Smooth muscle cell (in vitro differentiated cells): ENCODE measurements around the gene NNT. TPM values are rescaled to one million over a fixed set of nuclear protein-coding genes. Genes with fewer than 3 reads are reported as not detected.

Source experiments
- DNase-seq: peaks from one replicate; lab custom pipeline; 2025; ENCODE audit not compliant: unreplicated experiment; lab: John Stamatoyannopoulos, UW
- H2AFZ ChIP-seq: fragments of 200-600 bp; sonication (generic); 2 replicates; pipeline ENCODE4 v1.6.0; 2016; ENCODE audit warnings: antibody characterized with exemption, low read depth, mild to moderate bottlenecking
- H3F3A ChIP-seq: fragments of 200-600 bp; sonication (generic); 2 replicates; pipeline ENCODE4 v1.6.0; 2017; ENCODE audit warnings: antibody characterized with exemption, low read depth
- H3K27ac ChIP-seq: fragments of 200-600 bp; sonication (generic); 2 replicates; pipeline ENCODE4 v1.5.1; 2016; ENCODE audit warnings: low read depth, mild to moderate bottlenecking
- H3K27me3 ChIP-seq: fragments of 200-600 bp; sonication (generic); 2 replicates; pipeline ENCODE4 v1.6.1; 2016; ENCODE audit warnings: low read depth, mild to moderate bottlenecking
- H3K36me3 ChIP-seq: fragments of 200-600 bp; sonication (generic); 2 replicates; pipeline ENCODE4 v1.5.1; 2016; ENCODE audit warnings: low read depth
- H3K4me1 ChIP-seq: fragments of 200-600 bp; sonication (generic); 2 replicates; pipeline ENCODE4 v1.5.1; 2016; ENCODE audit warnings: low read depth
- H3K4me2 ChIP-seq: fragments of 200-600 bp; sonication (generic); 2 replicates; pipeline ENCODE4 v1.6.0; 2016; ENCODE audit warnings: mild to moderate bottlenecking
- H3K4me3 ChIP-seq: fragments of 200-600 bp; sonication (generic); 2 replicates; pipeline ENCODE4 v1.5.1; 2016; ENCODE audit warnings: mild to moderate bottlenecking
- H3K79me2 ChIP-seq: fragments of 200-600 bp; sonication (generic); 2 replicates; pipeline ENCODE4 v1.6.0; 2016; ENCODE audit warnings: low read depth, mild to moderate bottlenecking
- H3K9ac ChIP-seq: fragments of 200-600 bp; sonication (generic); 2 replicates; pipeline ENCODE4 v1.6.0; 2016; ENCODE audit warnings: low read depth
- H3K9me3 ChIP-seq: fragments of 200-600 bp; sonication (generic); replicated peaks from 2 replicates; pipeline ENCODE4 v1.5.1; 2016; ENCODE audit warnings: low read depth
- H4K20me1 ChIP-seq: fragments of 200-600 bp; sonication (generic); 2 replicates; pipeline ENCODE4 v1.6.0; 2016; ENCODE audit warnings: low read depth
- WGBS: methylation state at CpG from one replicate; pipeline ENCODE4 v1.1.7; 2016; ENCODE audit warnings: low lambda C conversion rate; 5-methylcytosine and 5-hydroxymethylcytosine counted together
- polyA plus RNA-seq: library from polyadenylated mRNA; unstranded; fragments of >200 nt; fragmentation: Nextera tagmentation; extraction: Ambion mirVana; gene quantifications from 2 replicates; pipeline ENCODE4 v1.2.1, GENCODE V29; 2016
- total RNA-seq: library from RNA; depleted of rRNA; stranded (reverse); fragments of >200 nt; gene quantifications from 2 replicates; pipeline ENCODE4 v1.2.3, GENCODE V29; 2014
- TF ChIP-seq, protein P1 (sequence below): fragments of 200-600 bp; sonication (generic); IDR thresholded peaks from 2 replicates; pipeline ENCODE4 v1.5.1; 2017; ENCODE audit warnings: borderline replicate concordance, mild to moderate bottlenecking, antibody characterized with exemption; ENCODE audit not compliant: insufficient read depth, poor library complexity, severe bottlenecking

The NNT gene
- total and polyA plus RNA-seq, 2 experiments from 2014 or later, result 26.8 to 49.8 TPM

DNA sequence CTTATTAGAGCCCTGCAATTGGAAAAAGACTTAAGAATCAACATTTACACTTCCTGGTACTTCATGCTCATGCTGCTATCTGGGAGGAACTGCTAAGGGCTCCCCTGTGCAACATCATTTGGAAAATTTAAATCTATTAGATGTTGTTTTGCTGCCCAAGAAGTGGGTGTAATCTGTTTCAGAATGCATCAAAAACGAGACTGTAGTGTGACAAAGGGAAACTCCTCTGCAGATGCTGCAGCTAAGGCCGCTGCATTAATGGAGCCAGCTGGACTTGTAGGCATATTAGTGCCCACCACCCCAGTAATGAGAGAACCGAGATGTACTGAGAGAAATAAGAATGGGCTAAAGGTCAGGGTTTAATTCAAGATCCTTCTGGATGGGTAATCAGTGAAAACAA is 35.0 kb upstream of the NNT start:
- H3K27ac ChIP-seq, result no peak overlapping the region
- WGBS, result 93% methylated on average over 3 of the region's 3 CpGs

GRCh38 chr5:43569236-43569746 is 33.7 kb upstream of the NNT start:
- Histone ChIP-seq H3K9ac (no peak overlapping the region), H3K9me3 (no peaks in the 10 kb centered on the region), H3K27me3 (no peaks in the 10 kb centered on the region), H3K36me3 (no peaks in the 10 kb centered on the region), H2AFZ (no peak overlapping the region), H3F3A (no peaks in the 10 kb centered on the region), H3K79me2 (no peaks in the 10 kb centered on the region), H3K4me1 (no peaks in the 10 kb centered on the region), H3K4me2 (no peak overlapping the region), H4K20me1 (no peaks in the 10 kb centered on the region), H3K4me3 (no peak overlapping the region), H3K27ac (no peak overlapping the region)
- 95% methylated on average over 4 of the region's 4 CpGs for WGBS
- no peak for DNase-seq
- TF ChIP-seq, protein P1, sequence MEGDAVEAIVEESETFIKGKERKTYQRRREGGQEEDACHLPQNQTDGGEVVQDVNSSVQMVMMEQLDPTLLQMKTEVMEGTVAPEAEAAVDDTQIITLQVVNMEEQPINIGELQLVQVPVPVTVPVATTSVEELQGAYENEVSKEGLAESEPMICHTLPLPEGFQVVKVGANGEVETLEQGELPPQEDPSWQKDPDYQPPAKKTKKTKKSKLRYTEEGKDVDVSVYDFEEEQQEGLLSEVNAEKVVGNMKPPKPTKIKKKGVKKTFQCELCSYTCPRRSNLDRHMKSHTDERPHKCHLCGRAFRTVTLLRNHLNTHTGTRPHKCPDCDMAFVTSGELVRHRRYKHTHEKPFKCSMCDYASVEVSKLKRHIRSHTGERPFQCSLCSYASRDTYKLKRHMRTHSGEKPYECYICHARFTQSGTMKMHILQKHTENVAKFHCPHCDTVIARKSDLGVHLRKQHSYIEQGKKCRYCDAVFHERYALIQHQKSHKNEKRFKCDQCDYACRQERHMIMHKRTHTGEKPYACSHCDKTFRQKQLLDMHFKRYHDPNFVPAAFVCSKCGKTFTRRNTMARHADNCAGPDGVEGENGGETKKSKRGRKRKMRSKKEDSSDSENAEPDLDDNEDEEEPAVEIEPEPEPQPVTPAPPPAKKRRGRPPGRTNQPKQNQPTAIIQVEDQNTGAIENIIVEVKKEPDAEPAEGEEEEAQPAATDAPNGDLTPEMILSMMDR, result no peak

More for the DNA sequence above, 35.0 kb upstream of the NNT start:
- H3K9ac ChIP-seq, result no peak overlapping the region
- no peaks in the 10 kb centered on the region for H3K27me3 ChIP-seq
- no peaks in the 10 kb centered on the region for H3F3A ChIP-seq
- H3K79me2 ChIP-seq, result no peaks in the 10 kb centered on the region
- no peaks in the 10 kb centered on the region for H3K9me3 ChIP-seq
- TF ChIP-seq, protein P1, result no peak
- no peaks in the 10 kb centered on the region for H4K20me1 ChIP-seq
- no peak overlapping the region for H2AFZ ChIP-seq
- H3K4me3 ChIP-seq, result no peak overlapping the region
- no peak for DNase-seq
- no peaks in the 10 kb centered on the region for H3K4me1 ChIP-seq
- no peaks in the 10 kb centered on the region for H3K36me3 ChIP-seq
- no peak overlapping the region for H3K4me2 ChIP-seq

DNA sequence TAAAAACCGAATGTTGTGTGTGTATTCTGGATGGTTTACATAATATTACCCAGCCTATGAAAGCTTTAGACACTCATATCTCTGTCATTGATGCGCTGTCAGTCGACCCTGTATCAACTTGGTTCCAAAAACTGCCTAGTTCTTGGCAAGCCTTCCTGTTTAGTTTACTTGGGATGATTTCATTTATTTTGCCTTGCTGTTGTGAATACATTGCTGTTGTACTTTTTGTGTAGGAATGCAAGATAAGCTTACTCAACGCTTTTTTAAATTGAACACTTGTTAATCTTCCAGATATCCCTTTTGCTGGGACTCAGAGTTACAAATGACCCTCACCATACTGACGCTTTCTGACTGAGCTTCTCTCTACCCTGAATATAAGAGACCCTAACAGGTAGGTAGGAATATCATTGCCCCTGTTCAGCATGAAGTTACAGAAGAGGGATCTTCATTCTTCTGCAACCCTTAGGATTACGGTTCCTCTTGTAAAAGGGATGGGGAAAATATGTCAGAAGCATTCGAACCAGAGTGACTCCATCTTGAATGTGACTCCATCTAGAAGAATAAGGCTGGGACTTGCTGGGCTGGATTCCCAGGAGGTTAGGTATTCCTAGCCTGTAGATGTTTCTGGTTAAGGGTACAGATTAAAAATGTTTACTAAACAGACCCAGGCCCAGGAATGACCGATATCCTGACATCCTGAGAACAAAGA is 32.4 kb upstream of the NNT start:
- Histone ChIP-seq H3K36me3 (no peaks in the 10 kb centered on the region), H2AFZ (no peak overlapping the region), H3F3A (no peaks in the 10 kb centered on the region), H3K4me1 (no peaks in the 10 kb centered on the region), H3K9me3 (no peaks in the 10 kb centered on the region), H3K4me3 (no peak overlapping the region), H3K27ac (no peak overlapping the region), H3K4me2 (no peak overlapping the region), H3K27me3 (no peaks in the 10 kb centered on the region), H4K20me1 (no peaks in the 10 kb centered on the region), H3K9ac (no peak overlapping the region), H3K79me2 (no peaks in the 10 kb centered on the region)
- DNase-seq, result no peak
- 94% methylated on average over 8 of the region's 8 CpGs for WGBS
- TF ChIP-seq, protein P1, result no peak

DNA sequence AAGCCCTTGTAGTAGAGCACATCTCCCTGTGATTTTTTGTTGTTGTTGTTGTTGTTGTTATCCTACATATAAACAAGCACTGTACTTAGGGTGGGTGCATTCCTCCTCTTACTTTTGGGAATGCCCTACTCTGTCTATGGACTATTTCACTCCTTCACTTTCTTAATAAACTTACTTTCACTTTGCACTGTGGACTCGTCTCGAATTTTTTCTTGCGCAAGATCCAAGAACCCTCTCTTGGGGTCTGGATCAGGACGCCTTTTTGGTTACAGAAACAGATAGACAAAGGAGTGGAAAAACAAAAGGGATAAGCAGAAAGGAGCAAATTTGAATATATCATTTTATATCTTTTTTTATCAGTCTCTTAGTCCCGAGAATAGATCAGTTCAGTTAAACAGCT is 31.7 kb upstream of the NNT start:
- Histone ChIP-seq H3K4me3 (no peak overlapping the region), H3F3A (no peaks in the 10 kb centered on the region), H3K4me2 (no peak overlapping the region), H3K36me3 (no peaks in the 10 kb centered on the region), H3K79me2 (no peaks in the 10 kb centered on the region), H3K9me3 (no peaks in the 10 kb centered on the region), H3K4me1 (no peaks in the 10 kb centered on the region), H3K9ac (no peak overlapping the region), H2AFZ (no peak overlapping the region), H3K27ac (no peak overlapping the region), H3K27me3 (no peaks in the 10 kb centered on the region), H4K20me1 (no peaks in the 10 kb centered on the region)
- TF ChIP-seq, protein P1, result no peak
- DNase-seq, result no peak
- 95% methylated on average over 5 of the region's 5 CpGs for WGBS
